Hepatocyte (in vitro differentiated cells): ENCODE data around the gene SIVA1. TPM values are rescaled to one million over a fixed set of nuclear protein-coding genes. Genes with fewer than 3 reads are reported as not detected.

Experiments
- DNase-seq: peaks from one replicate; pipeline ENCODE4 v3.0.0-alpha.2; 2016; ENCODE audit warnings: low spot score
- H2AFZ ChIP-seq: fragments of 200-600 bp; sonication (generic); 2 replicates; pipeline ENCODE4 v1.6.0; 2016; ENCODE audit warnings: antibody characterized with exemption, mild to moderate bottlenecking
- H3K27ac ChIP-seq: fragments of 200-600 bp; sonication (generic); 2 replicates; pipeline ENCODE4 v1.5.1; 2016; ENCODE audit warnings: mild to moderate bottlenecking
- H3K27me3 ChIP-seq: fragments of 200-600 bp; sonication (generic); 2 replicates; pipeline ENCODE4 v1.6.1; 2016
- H3K36me3 ChIP-seq: fragments of 200-600 bp; sonication (generic); replicated peaks from 2 replicates; pipeline ENCODE4 v1.5.1; 2016; ENCODE audit warnings: low read depth; ENCODE audit not compliant: insufficient read depth
- H3K4me1 ChIP-seq: fragments of 200-600 bp; sonication (generic); 2 replicates; pipeline ENCODE4 v1.5.1; 2016; ENCODE audit warnings: mild to moderate bottlenecking, moderate library complexity; ENCODE audit not compliant: insufficient read depth
- H3K4me2 ChIP-seq: fragments of 200-600 bp; sonication (generic); 2 replicates; pipeline ENCODE4 v1.6.0; 2016
- H3K4me3 ChIP-seq: fragments of 200-600 bp; sonication (generic); 2 replicates; pipeline ENCODE4 v1.5.1; 2016; ENCODE audit warnings: mild to moderate bottlenecking
- H3K79me2 ChIP-seq: fragments of 200-600 bp; sonication (generic); 2 replicates; pipeline ENCODE4 v1.6.0; 2017; ENCODE audit warnings: mild to moderate bottlenecking
- H3K9me2 ChIP-seq: fragments of 200-600 bp; sonication (generic); replicated peaks from 2 replicates; pipeline ENCODE4 v1.6.0; 2017; ENCODE audit warnings: mild to moderate bottlenecking; ENCODE audit not compliant: insufficient read depth
- H3K9me3 ChIP-seq: fragments of 200-600 bp; sonication (generic); 2 replicates; pipeline ENCODE4 v1.5.1; 2016; ENCODE audit warnings: low read depth, mild to moderate bottlenecking
- H4K20me1 ChIP-seq: fragments of 200-600 bp; sonication (generic); 2 replicates; pipeline ENCODE4 v1.6.0; 2016; ENCODE audit warnings: mild to moderate bottlenecking; ENCODE audit not compliant: insufficient read depth, poor library complexity, severe bottlenecking
- EZH2 ChIP-seq: fragments of 200-600 bp; sonication (generic); IDR thresholded peaks from 2 replicates; pipeline ENCODE4 v1.6.1; 2016; ENCODE audit warnings: antibody characterized with exemption, mild to moderate bottlenecking, borderline replicate concordance
- EZH2phosphoT487 ChIP-seq: fragments of 200-600 bp; sonication (generic); IDR thresholded peaks from one replicate; pipeline ENCODE4 v1.6.1; 2018; ENCODE audit warnings: antibody characterized with exemption, mild to moderate bottlenecking, low read depth, moderate library complexity; ENCODE audit not compliant: unreplicated experiment, severe bottlenecking
- WGBS: methylation state at CpG from one replicate; pipeline ENCODE4 v1.1.6; 2016; ENCODE audit warnings: low lambda C conversion rate; ENCODE audit errors: missing lambda C conversion rate; 5-methylcytosine and 5-hydroxymethylcytosine counted together
- polyA plus RNA-seq: library from polyadenylated mRNA; unstranded; fragments of >200 nt; fragmentation: Nextera tagmentation; extraction: Ambion mirVana; gene quantifications from 2 replicates; pipeline ENCODE4 v1.2.1, GENCODE V29; 2016
- total RNA-seq: library from RNA; depleted of rRNA; stranded (reverse); fragments of >200 nt; gene quantifications from 2 replicates; pipeline ENCODE4 v1.2.3, GENCODE V29; 2014
- TF ChIP-seq, protein P1 (sequence below): fragments of 200-600 bp; sonication (generic); IDR thresholded peaks from 2 replicates; pipeline ENCODE4 v1.5.1; 2016; ENCODE audit warnings: antibody characterized with exemption, mild to moderate bottlenecking; ENCODE audit not compliant: poor library complexity

SIVA1 gene
- total and polyA plus RNA-seq, 2 experiments from 2014 or later: 149 to 163 TPM

DNA sequence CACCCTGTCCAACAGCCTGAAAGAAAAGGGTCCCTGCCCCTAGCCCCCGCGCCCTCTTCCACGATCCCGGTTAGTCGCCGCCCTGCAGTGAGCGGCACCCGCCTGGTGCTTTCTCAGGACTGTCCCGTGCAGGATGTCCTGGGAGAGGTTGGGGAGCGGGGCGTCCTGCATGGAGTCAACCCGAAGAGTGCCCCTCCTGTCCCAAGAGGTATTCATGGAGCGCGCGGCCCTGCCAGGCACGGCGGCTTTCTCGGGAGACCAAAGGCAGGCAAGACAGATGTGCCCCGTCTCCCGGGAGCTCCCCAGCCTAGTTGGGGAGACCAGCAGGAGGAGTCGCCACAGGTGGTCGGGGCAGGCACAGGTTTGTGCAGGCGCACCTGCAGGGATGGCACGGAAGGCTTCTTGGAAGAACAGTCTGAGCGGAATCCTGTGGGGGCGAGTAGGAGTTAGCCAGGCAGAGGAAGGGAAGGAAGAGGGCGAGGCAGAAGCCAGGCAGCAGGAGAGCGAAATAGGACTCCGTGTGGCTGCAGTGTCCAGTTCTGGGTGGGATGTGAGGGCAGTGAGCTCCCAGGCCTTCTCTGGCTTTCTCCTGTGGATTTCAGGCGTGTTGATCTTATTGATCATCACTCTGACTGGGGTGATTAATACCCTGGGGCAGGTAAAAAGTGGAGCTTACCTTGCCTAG, 723 bp downstream of the SIVA1 start:
- Histone ChIP-seq H3K36me3 (no peaks in the 10 kb centered on the region), H3K4me3 (peak overlapping the region; percentile 53), H2AFZ (peak overlapping the region; percentile 37), H3K27me3 (no peaks in the 10 kb centered on the region), H3K4me1 (peaks cover 18% of the 10 kb centered on the region), H3K9me3 (no peaks in the 10 kb centered on the region), H3K27ac (peak overlapping the region; percentile 92), H3K9me2 (no peaks in the 10 kb centered on the region), H3K79me2 (peaks cover 56% of the 10 kb centered on the region), H4K20me1 (peaks cover 26% of the 10 kb centered on the region), H3K4me2 (peak overlapping the region; percentile 97)
- TF ChIP-seq, protein P1, sequence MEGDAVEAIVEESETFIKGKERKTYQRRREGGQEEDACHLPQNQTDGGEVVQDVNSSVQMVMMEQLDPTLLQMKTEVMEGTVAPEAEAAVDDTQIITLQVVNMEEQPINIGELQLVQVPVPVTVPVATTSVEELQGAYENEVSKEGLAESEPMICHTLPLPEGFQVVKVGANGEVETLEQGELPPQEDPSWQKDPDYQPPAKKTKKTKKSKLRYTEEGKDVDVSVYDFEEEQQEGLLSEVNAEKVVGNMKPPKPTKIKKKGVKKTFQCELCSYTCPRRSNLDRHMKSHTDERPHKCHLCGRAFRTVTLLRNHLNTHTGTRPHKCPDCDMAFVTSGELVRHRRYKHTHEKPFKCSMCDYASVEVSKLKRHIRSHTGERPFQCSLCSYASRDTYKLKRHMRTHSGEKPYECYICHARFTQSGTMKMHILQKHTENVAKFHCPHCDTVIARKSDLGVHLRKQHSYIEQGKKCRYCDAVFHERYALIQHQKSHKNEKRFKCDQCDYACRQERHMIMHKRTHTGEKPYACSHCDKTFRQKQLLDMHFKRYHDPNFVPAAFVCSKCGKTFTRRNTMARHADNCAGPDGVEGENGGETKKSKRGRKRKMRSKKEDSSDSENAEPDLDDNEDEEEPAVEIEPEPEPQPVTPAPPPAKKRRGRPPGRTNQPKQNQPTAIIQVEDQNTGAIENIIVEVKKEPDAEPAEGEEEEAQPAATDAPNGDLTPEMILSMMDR: no peak
- TF ChIP-seq EZH2phosphoT487: no peak
- no peak for TF ChIP-seq EZH2
- DNase-seq: peak; percentile 43
- WGBS: 3% methylated on average over 30 of the region's 30 CpGs

GRCh38 chr14:104754213-104754851, 1.4 kb downstream of the SIVA1 start:
- peaks cover 13% of the 10 kb centered on the region for H3K4me1 ChIP-seq
- no peaks in the 10 kb centered on the region for H3K27me3 ChIP-seq
- H3K4me2 ChIP-seq: peak overlapping the region; percentile 97
- peak overlapping the region; percentile 92 for H3K27ac ChIP-seq
- DNase-seq: no peak
- peak overlapping the region; percentile 53 for H3K4me3 ChIP-seq
- H3K36me3 ChIP-seq: no peaks in the 10 kb centered on the region
- H3K79me2 ChIP-seq: peaks cover 63% of the 10 kb centered on the region
- 69% methylated on average over 13 of the region's 13 CpGs for WGBS
- no peaks in the 10 kb centered on the region for H3K9me2 ChIP-seq
- H3K9me3 ChIP-seq: no peaks in the 10 kb centered on the region
- TF ChIP-seq EZH2 (no peak), EZH2phosphoT487 (no peak)
- TF ChIP-seq, protein P1: no peak
- H4K20me1 ChIP-seq: peaks cover 31% of the 10 kb centered on the region
- H2AFZ ChIP-seq: no peak overlapping the region

DNA sequence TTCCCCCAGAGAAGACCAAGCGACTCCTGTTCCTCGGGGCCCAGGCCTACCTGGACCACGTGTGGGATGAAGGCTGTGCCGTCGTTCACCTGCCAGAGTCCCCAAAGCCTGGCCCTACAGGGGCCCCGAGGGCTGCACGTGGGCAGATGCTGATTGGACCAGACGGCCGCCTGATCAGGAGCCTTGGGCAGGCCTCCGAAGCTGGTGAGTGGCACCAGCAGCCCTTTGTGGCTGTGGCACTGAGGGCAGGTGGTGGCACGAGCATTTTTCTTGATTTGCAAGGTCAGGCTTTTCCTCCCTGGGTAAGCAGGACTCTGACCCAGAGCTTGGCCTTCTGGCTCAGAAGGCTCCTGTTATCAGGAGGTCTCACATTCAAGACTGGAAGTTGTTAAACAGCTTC, 2.7 kb downstream of the SIVA1 start:
- Histone ChIP-seq H3K9me2 (no peaks in the 10 kb centered on the region), H3K4me1 (peaks cover 6% of the 10 kb centered on the region), H3K36me3 (no peaks in the 10 kb centered on the region), H2AFZ (no peak overlapping the region), H3K4me3 (no peak overlapping the region), H3K27ac (no peak overlapping the region), H3K9me3 (no peaks in the 10 kb centered on the region), H3K27me3 (no peaks in the 10 kb centered on the region), H4K20me1 (peaks cover 31% of the 10 kb centered on the region), H3K79me2 (peaks cover 67% of the 10 kb centered on the region), H3K4me2 (peak overlapping the region; percentile 97)
- 87% methylated on average over 11 of the region's 11 CpGs for WGBS
- no peak for DNase-seq
- TF ChIP-seq EZH2phosphoT487: no peak
- TF ChIP-seq EZH2: no peak
- TF ChIP-seq, protein P1: no peak
